Ureter (tissue), 1 donor: ENCODE measurements around the gene CD40LG. TPM values are rescaled to one million over a fixed set of nuclear protein-coding genes. Genes with fewer than 3 reads are reported as not detected.

Experiments used
- DNase-seq: peaks from one replicate; pipeline ENCODE4 v3.0.0-alpha.2; 2020; ENCODE audit warnings: low spot score
- total RNA-seq: library from RNA; stranded (reverse); gene quantifications from one replicate; pipeline ENCODE4 v1.2.4, GENCODE V29; 2023
- donor health status: DM: yes; HTN: yes; CAD: no.

The CD40LG gene
- total RNA-seq, 1 donor from 2014 or later, result not detected

GRCh38 chrX:136697156-136697555 lies 49.2 kb downstream of the CD40LG start:
- no peak for DNase-seq

GRCh38 chrX:136708348-136708747 lies 60.4 kb downstream of the CD40LG start:
- no peak for DNase-seq

Other genes starting within 250 kb of the CD40LG start
- 0.18 TPM for gene BRS3, start 160.2 kb upstream of the CD40LG start, total RNA-seq
- gene HTATSF1, start 150.6 kb upstream of the CD40LG start, total RNA-seq, result 47.1 TPM
- gene VGLL1, start 115.9 kb upstream of the CD40LG start, total RNA-seq, result 85.6 TPM
- gene ARHGEF6, start 132.8 kb downstream of the CD40LG start, total RNA-seq, result 13.3 TPM
- gene RBMX, start 232.6 kb downstream of the CD40LG start, total RNA-seq, result 179 TPM